Left renal pelvis (tissue), 4 donors: ENCODE results near the gene POLD4. TPM values are rescaled to one million over a fixed set of nuclear protein-coding genes. Genes with fewer than 3 reads are reported as not detected.
"Not testable (repeated sequence)": the region's sequence is repeated elsewhere in the genome, so short reads cannot be mapped to it uniquely, and the experiment has no call there.

Experiments used
- DNase-seq, 4 donors: peaks; one replicate each; pipeline ENCODE4 v3.0.0-alpha.2; 2013; ENCODE audit warnings: low read depth in 4 of 4, low spot score in 3 of 4
- polyA plus RNA-seq, 4 donors: library from polyadenylated mRNA; unstranded; fragments of 120-200 nt; gene quantifications; one replicate each; pipeline ENCODE4 v1.2.1, GENCODE V29; 2013; ENCODE audit not compliant: insufficient read length in 4 of 4

The POLD4 gene
- polyA plus RNA-seq = 10 to 100 TPM; 18.5 to 36.3 (median 22.3) TPM

- peak in 3 of 4 donors; percentile 84 to 88 (median 84) for DNase-seq
Observed at GRCh38 chr11:67353317-67354074, at the start of gene POLD4. Gene POLD4, minus strand, starts transcription at chr11:67353546. Its CDS starts 147 bp downstream, at chr11:67353399.

- not testable (repeated sequence) for DNase-seq
Observed at GRCh38 chr11:67403085-67403484, 49.7 kb upstream of the POLD4 start.

- not testable (repeated sequence) for DNase-seq
Observed at GRCh38 chr11:67402192-67402839, 49.0 kb upstream of the POLD4 start.

GRCh38 chr11:67401495-67402191 is 48.3 kb upstream of the POLD4 start, which contains the start of gene PPP1CA:
Gene PPP1CA, minus strand, starts transcription at chr11:67401858. Its CDS starts 76 bp downstream, at chr11:67401782.
- peak in 3 of 4 donors; percentile 64 to 83 (median 81) for DNase-seq

- DNase-seq = no peak
Observed at GRCh38 chr11:67400942-67401494, 47.7 kb upstream of the POLD4 start.

- DNase-seq = no peak
Observed at GRCh38 chr11:67400251-67400941, 47.0 kb upstream of the POLD4 start.

GRCh38 chr11:67398661-67399563 is 45.6 kb upstream of the POLD4 start:
- no peak for DNase-seq

- DNase-seq = no peak
Observed at GRCh38 chr11:67397986-67398660, 44.8 kb upstream of the POLD4 start.

- no peak for DNase-seq
Observed at GRCh38 chr11:67397536-67397935, 44.2 kb upstream of the POLD4 start.

- DNase-seq = no peak
Observed at GRCh38 chr11:67396587-67397389, 43.4 kb upstream of the POLD4 start.

- DNase-seq = no peak
Observed at GRCh38 chr11:67396259-67396581, 42.9 kb upstream of the POLD4 start.

- no peak for DNase-seq
Observed at GRCh38 chr11:67395555-67396258, 42.4 kb upstream of the POLD4 start.

GRCh38 chr11:67393990-67394389 is 40.6 kb upstream of the POLD4 start:
- DNase-seq = no peak

GRCh38 chr11:67393437-67393836 is 40.1 kb upstream of the POLD4 start:
- DNase-seq = no peak

GRCh38 chr11:67392183-67392715 is 38.9 kb upstream of the POLD4 start:
- no peak for DNase-seq

- peak; percentile 87 to 91 (median 88) for DNase-seq
Observed at GRCh38 chr11:67391304-67392182, 38.2 kb upstream of the POLD4 start, which contains the start of gene RAD9A. Gene RAD9A, plus strand, starts transcription at chr11:67391986. Its CDS starts 59 bp downstream, at chr11:67392045.
